HepG2 (cell line): ENCODE results near the gene MPZ. TPM values are rescaled to one million over a fixed set of nuclear protein-coding genes. Genes with fewer than 3 reads are reported as not detected.

Experiments
- ATAC-seq: fragments of 200-7000 bp; cut with Tn5 transposase; 3 replicates; pipeline ENCODE4 v1.9.1; 2020; ENCODE audit warnings: mild to moderate bottlenecking, moderate library complexity
- BruUV-seq: library from RNA; stranded (reverse); fragments of 400-500 nt; replicated peaks from 2 replicates; lab custom pipeline; 2021; lab: Mats Ljungman, UMichigan
- CTCF ChIA-PET: fragments of 300-600 bp; formaldehyde crosslinking; extraction: SDS; loops from one replicate; lab custom pipeline; 2021; ENCODE audit warnings: low total read pairs, inconsistent platforms, low intra/inter-chr PET ratio; lab: Yijun Ruan, JAX
- POLR2A ChIA-PET: fragments of 350-600 bp; sonication (Branson Sonifier 250); formaldehyde crosslinking; loops from one replicate; lab custom pipeline; 2020; ENCODE audit warnings: antibody characterized with exemption, inconsistent platforms; lab: Yijun Ruan, JAX
- DNase-seq: peaks from one replicate; pipeline ENCODE4 v3.0.0-alpha.2; 2015; ENCODE audit warnings: low spot score
- FAIRE-seq: peaks from 3 replicates; lab custom pipeline; 2011; peaks lifted over from hg19 to GRCh38; lab: Jason Lieb, UNC
- H2AFZ ChIP-seq: one replicate; pipeline ENCODE4 v1.6.1; 2011; ENCODE audit warnings: low read length, inconsistent platforms
- H3K27ac ChIP-seq: fragments of 300-600 bp; 3 replicates; pipeline ENCODE4 v1.8.0; 2011; ENCODE audit warnings: mixed run types, mild to moderate bottlenecking, mixed read lengths, low read length, inconsistent platforms; ENCODE audit not compliant: insufficient read depth; ENCODE audit errors: extremely low read length
- H3K27me3 ChIP-seq, 2 experiments: fragments of 200-600 bp in 1 of 2; 2 replicates in 1 of 2; 3 replicates in 1 of 2; pipeline versions ENCODE4 v1.6.0 to v1.8.0; 2011; ENCODE audit warnings: low read length in 2 of 2, mild to moderate bottlenecking in 2 of 2, moderate library complexity in 2 of 2, inconsistent platforms in 1 of 2; ENCODE audit not compliant: insufficient read depth in 2 of 2, control insufficient read depth in 1 of 2
- H3K36me3 ChIP-seq, 2 experiments: fragments of 200-600 bp in 1 of 2; replicated peaks in 1 of 2; 2 replicates in 1 of 2; 3 replicates in 1 of 2; pipeline versions ENCODE4 v1.5.1 to v1.8.0; 2011; ENCODE audit warnings: low read length in 2 of 2, inconsistent platforms in 1 of 2; ENCODE audit not compliant: insufficient read depth in 2 of 2, control insufficient read depth in 1 of 2
- H3K4me1 ChIP-seq: 2 replicates; pipeline ENCODE4 v1.5.1; 2012; ENCODE audit warnings: low read length, inconsistent platforms; ENCODE audit not compliant: insufficient read depth
- H3K4me2 ChIP-seq: 2 replicates; pipeline ENCODE4 v1.6.0; 2011; ENCODE audit warnings: low read depth, low read length, inconsistent platforms
- H3K4me3 ChIP-seq, 3 experiments: fragments of 200-600 bp in 1 of 3; sonication (generic), shearing (Covaris generic) in 1 of 3; replicated peaks in 1 of 3; 2 replicates each; pipeline ENCODE4 v1.5.1; 2011 to 2016; ENCODE audit warnings: low read length in 3 of 3, inconsistent platforms in 2 of 3, low read depth in 2 of 3, mild to moderate bottlenecking in 2 of 3, control low read depth in 1 of 3, mixed read lengths in 1 of 3; ENCODE audit not compliant: insufficient read depth in 1 of 3
- H3K79me2 ChIP-seq: one replicate; pipeline ENCODE4 v1.6.1; 2011; ENCODE audit warnings: low read length, inconsistent platforms; ENCODE audit not compliant: insufficient read depth
- H3K9ac ChIP-seq: 2 replicates; pipeline ENCODE4 v1.6.0; 2011; ENCODE audit warnings: mild to moderate bottlenecking, low read depth, low read length, inconsistent platforms; ENCODE audit not compliant: insufficient read depth
- H3K9me3 ChIP-seq: 2 replicates; pipeline ENCODE4 v1.5.1; 2012; ENCODE audit warnings: mild to moderate bottlenecking, low read length
- H4K20me1 ChIP-seq: 2 replicates; pipeline ENCODE4 v1.6.0; 2011; ENCODE audit warnings: inconsistent platforms, mild to moderate bottlenecking, low read length, moderate library complexity; ENCODE audit not compliant: insufficient read depth
- ARHGAP35 ChIP-seq: sonication (generic); formaldehyde crosslinking; IDR thresholded peaks from 2 replicates; pipeline ENCODE4 v1.9.0; 2022; ENCODE audit warnings: mild to moderate bottlenecking, inconsistent platforms, moderate library complexity, missing genetic modification reagents, borderline replicate concordance
- BCL6 ChIP-seq: IDR thresholded peaks from 2 replicates; pipeline ENCODE4 v1.6.1; 2016; ENCODE audit warnings: missing genetic modification reagents, missing compliant biosample characterization
- GATA4 ChIP-seq: sonication (generic); IDR thresholded peaks from 2 replicates; pipeline ENCODE4 v1.6.1; 2016; ENCODE audit warnings: antibody characterized with exemption, low read depth, borderline replicate concordance
- HCFC1 ChIP-seq: fragments of 150-350 bp; IDR thresholded peaks from 2 replicates; pipeline ENCODE4 v1.6.1; 2014; ENCODE audit warnings: low read depth, low read length
- HOXA7 ChIP-seq: sonication (generic); formaldehyde crosslinking; IDR thresholded peaks from 2 replicates; pipeline ENCODE4 v1.8.1; 2022; ENCODE audit warnings: mild to moderate bottlenecking, missing genetic modification reagents, moderate library complexity
- IKZF4 ChIP-seq: sonication (generic); formaldehyde crosslinking; IDR thresholded peaks from 2 replicates; pipeline ENCODE4 v1.5.1; 2020; ENCODE audit warnings: borderline replicate concordance, mild to moderate bottlenecking, low read depth, missing genetic modification reagents; ENCODE audit errors: not compliant biosample characterization
- IRF2 ChIP-seq: IDR thresholded peaks from 2 replicates; pipeline ENCODE4 v1.6.1; 2018; ENCODE audit warnings: missing genetic modification reagents, missing compliant biosample characterization
- PHF5A ChIP-seq: IDR thresholded peaks from one replicate; pipeline ENCODE4 v1.6.1; 2018; ENCODE audit warnings: low read depth, missing genetic modification reagents; ENCODE audit not compliant: unreplicated experiment
- RXRB ChIP-seq: IDR thresholded peaks from 2 replicates; pipeline ENCODE4 v1.6.1; 2016; ENCODE audit warnings: borderline replicate concordance, missing genetic modification reagents, missing compliant biosample characterization
- THAP8 ChIP-seq: sonication (generic); formaldehyde crosslinking; IDR thresholded peaks from 2 replicates; pipeline ENCODE4 v1.5.1; 2020; ENCODE audit warnings: missing genetic modification reagents, mild to moderate bottlenecking, borderline replicate concordance
- ZBTB21 ChIP-seq: sonication (generic); formaldehyde crosslinking; IDR thresholded peaks from 2 replicates; pipeline ENCODE4 v1.4.0; 2020; ENCODE audit warnings: missing genetic modification reagents
- ZBTB34 ChIP-seq: sonication (generic); formaldehyde crosslinking; IDR thresholded peaks from 2 replicates; pipeline ENCODE4 v1.8.0; 2022; ENCODE audit warnings: mild to moderate bottlenecking, missing genetic modification reagents
- ZNF235 ChIP-seq: sonication (generic); formaldehyde crosslinking; IDR thresholded peaks from 2 replicates; pipeline ENCODE4 v1.8.1; 2023; ENCODE audit warnings: mild to moderate bottlenecking, missing genetic modification reagents, borderline replicate concordance
- ZNF383 ChIP-seq: sonication (generic); formaldehyde crosslinking; IDR thresholded peaks from 2 replicates; pipeline ENCODE4 v1.4.0; 2020; ENCODE audit warnings: missing genetic modification reagents, mild to moderate bottlenecking, borderline replicate concordance
- ZNF614 ChIP-seq: IDR thresholded peaks from 2 replicates; pipeline ENCODE4 v1.6.1; 2018; ENCODE audit warnings: missing biosample characterization, missing genetic modification reagents, inconsistent platforms, borderline replicate concordance
- ZNF790 ChIP-seq: sonication (generic); formaldehyde crosslinking; IDR thresholded peaks from 2 replicates; pipeline ENCODE4 v1.8.0; 2022; ENCODE audit warnings: missing genetic modification reagents, mild to moderate bottlenecking, borderline replicate concordance
- ZSCAN22 ChIP-seq: sonication (generic); formaldehyde crosslinking; IDR thresholded peaks from 2 replicates; pipeline ENCODE4 v1.4.0; 2020; ENCODE audit warnings: mild to moderate bottlenecking, missing genetic modification reagents
- WGBS: methylation state at CpG from one replicate; pipeline ENCODE4 v1.1.6; 2017; ENCODE audit warnings: low lambda C conversion rate; 5-methylcytosine and 5-hydroxymethylcytosine counted together
- in situ Hi-C: cut with HindIII; loops from 2 replicates; pipeline ENCODE4 v1.10.0; 2017; ENCODE audit warnings: low pct_unique_long_range_greater_than_20kb; ENCODE audit not compliant: extremely low pct_ligation_motif_present
- intact Hi-C: fragments of 100-400 bp; cut with micrococcal nuclease; formaldehyde crosslinking; loops from one replicate; pipeline ENCODE4 v1.10.0; 2022; ENCODE audit not compliant: unreplicated experiment
- polyA plus RNA-seq, 8 experiments: library from polyadenylated mRNA; depleted of rRNA in 3 of 8; stranded (reverse) in 7 of 8; unstranded in 1 of 8; fragments of >200 nt; fragmentation: Illumina TruSeq in 4 of 8; extraction: Trizol in 4 of 8; gene quantifications; 2 replicates each; pipeline versions ENCODE4 v1.2.1 to v1.2.3, GENCODE V29; 2011 to 2016; ENCODE audit warnings: low read depth in 4 of 8, missing spikeins in 1 of 8, mixed read lengths in 1 of 8; ENCODE audit not compliant: insufficient read depth in 1 of 8
- total RNA-seq, 5 experiments: library from RNA; depleted of rRNA; stranded (reverse); fragments of >200 nt; fragmentation: Illumina TruSeq; extraction: Trizol; gene quantifications; 2 replicates each; pipeline ENCODE4 v1.2.3, GENCODE V29; 2016; ENCODE audit warnings: low read depth in 1 of 5
- TF ChIP-seq, protein P1 (sequence below): sonication (generic); formaldehyde crosslinking; IDR thresholded peaks from 2 replicates; pipeline ENCODE4 v1.4.0; 2020; ENCODE audit warnings: missing genetic modification reagents

MPZ gene
- total and polyA plus RNA-seq, 2 of the 13 experiments (the other 11 are each of a cell fraction or from before 2014, with no cell fraction given), result 18.3 to 24.6 TPM

GRCh38 chr1:161314201-161314981 is 4.6 kb upstream of the MPZ start, which contains the start of gene SDHC:
Gene SDHC, plus strand, starts transcription at chr1:161314381. Its CDS starts 25 bp downstream, at chr1:161314406.
- ChIA-PET POLR2A (interaction anchor here (0.5 to 2.9 kb wide), 27 partner anchors 8 to 301 kb away, joined by 3 to 75 read pairs (median 6); partner anchors contain the start of genes ADAMTS4, APOA2, B4GALT3 and CFAP126), CTCF (no interaction called here)
- WGBS, result 0% methylated on average over 28 of the region's 45 CpGs
- no peaks in the 10 kb centered on the region; a peak in 1 of 5 replicates for H3K27me3 ChIP-seq
- H4K20me1 ChIP-seq, result peaks cover 3% of the 10 kb centered on the region; the same call in 1 of the 2 replicates
- H3K79me2 ChIP-seq, result peaks cover 26% of the 10 kb centered on the region
- H3K27ac ChIP-seq, result peak within 1 kb of the TSS; percentile 95
- in situ Hi-C loops (no loop called here), intact Hi-C loops (loop anchor here (5.0 kb wide), 1 partner anchor 87 kb away; the partner anchor contains the start of gene TOMM40L)
- H3K4me1 ChIP-seq, result peaks cover 76% of the 10 kb centered on the region
- BruUV-seq, result TSS peak; percentile 79
- H3K36me3 ChIP-seq, result no peaks in the 10 kb centered on the region; a peak in 2 of 5 replicates
- FAIRE-seq (peak; percentile 54), DNase-seq (peak; percentile 87), ATAC-seq (peak; percentile 94)
- H3K4me2 ChIP-seq, result peak within 1 kb of the TSS; percentile 100
- no peak within 1 kb of the TSS for H2AFZ ChIP-seq
- H3K9ac ChIP-seq, result peak within 1 kb of the TSS; percentile 96
- no peaks in the 10 kb centered on the region for H3K9me3 ChIP-seq
- peak within 1 kb of the TSS; percentile 78 to 92 (median 79) for H3K4me3 ChIP-seq
- TF ChIP-seq HCFC1 (peak; percentile 42; the same call in 1 of the 2 replicates), RXRB (peak; percentile 49; the same call in 1 of the 2 replicates), PHF5A (peak; percentile 46), ZBTB34 (CRISPR knock-in tag) (0 out of 2 replicates have a peak, but pooled peaks have one; percentile 67), ZBTB21 (CRISPR knock-in tag) (no peak), IKZF4 (CRISPR knock-in tag) (no peak), ZNF383 (CRISPR knock-in tag) (no peak), THAP8 (no peak), ZSCAN22 (CRISPR knock-in tag) (no peak), BCL6 (CRISPR knock-in tag) (0 out of 2 replicates have a peak, but pooled peaks have one; percentile 32), ZNF235 (CRISPR knock-in tag) (0 out of 2 replicates have a peak, but pooled peaks have one; percentile 40), ZNF614 (CRISPR knock-in tag) (no peak), ZNF790 (CRISPR knock-in tag) (peak; percentile 55; the same call in 1 of the 2 replicates), ARHGAP35 (CRISPR knock-in tag) (no peak), IRF2 (CRISPR knock-in tag) (no peak), GATA4 (peak; percentile 60; the same call in 1 of the 2 replicates), HOXA7 (no peak)
- TF ChIP-seq, protein P1, sequence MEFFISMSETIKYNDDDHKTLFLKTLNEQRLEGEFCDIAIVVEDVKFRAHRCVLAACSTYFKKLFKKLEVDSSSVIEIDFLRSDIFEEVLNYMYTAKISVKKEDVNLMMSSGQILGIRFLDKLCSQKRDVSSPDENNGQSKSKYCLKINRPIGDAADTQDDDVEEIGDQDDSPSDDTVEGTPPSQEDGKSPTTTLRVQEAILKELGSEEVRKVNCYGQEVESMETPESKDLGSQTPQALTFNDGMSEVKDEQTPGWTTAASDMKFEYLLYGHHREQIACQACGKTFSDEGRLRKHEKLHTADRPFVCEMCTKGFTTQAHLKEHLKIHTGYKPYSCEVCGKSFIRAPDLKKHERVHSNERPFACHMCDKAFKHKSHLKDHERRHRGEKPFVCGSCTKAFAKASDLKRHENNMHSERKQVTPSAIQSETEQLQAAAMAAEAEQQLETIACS (CRISPR knock-in tag), result no peak
